ENCODE data around the gene SMYD3. TPM values are rescaled to one million over a fixed set of nuclear protein-coding genes. Genes with fewer than 3 reads are reported as not detected.
A peak's percentile ranks its signal among the peaks of the same experiment; 100 is the strongest.

The SMYD3 gene
- total RNA-seq, result 10 to 100 TPM; 11.6 to 26.9 (median 18.3) TPM

- WGBS, 2 donors (ENCODE audit: low coverage in 1 of 2), result 0% methylated on average over 9 of the region's 79 CpGs; no CpG with 5 or more reads in 1 of the 2 donors
- H3K9me3 ChIP-seq, result no peaks in the 10 kb centered on the region
- no peaks in the 10 kb centered on the region for H3K36me3 ChIP-seq
- H3K27me3 ChIP-seq, result no peaks in the 10 kb centered on the region
- ATAC-seq, result peak; percentile 94
- peak within 1 kb of the TSS in 3 of 4 donors; percentile 75 to 83 (median 78) for H3K27ac ChIP-seq
- peaks cover 0 to 28% (median 5%) of the 10 kb centered on the region in 3 donors for H3K4me1 ChIP-seq
- peak within 1 kb of the TSS; percentile 54 to 93 for H3K4me3 ChIP-seq
- TF ChIP-seq POLR2AphosphoS5 (IDR thresholded peaks at IDR 0.05) (peak; percentile 26), CTCF (IDR thresholded peaks at IDR 0.05) (peak in 1 of 4 experiments; percentile 53), EP300 (IDR thresholded peaks at IDR 0.05) (no peak), POLR2A (IDR thresholded peaks at IDR 0.05) (peak; percentile 26 to 41)
Observed at GRCh38 chr1:246506674-246507481, at the start of gene SMYD3. Gene SMYD3, minus strand, starts transcription at chr1:246507279.

- Histone ChIP-seq H3K27me3 (no peaks in the 10 kb centered on the region), H3K36me3 (peaks cover 0 to 98% of the 10 kb centered on the region in 2 donors), H3K4me3 (no peak overlapping the region), H3K4me1 (no peaks in the 10 kb centered on the region), H3K27ac (no peak overlapping the region), H3K9me3 (no peaks in the 10 kb centered on the region)
- no peak for ATAC-seq
- 95% methylated on average over 6 to 16 of the region's 16 CpGs for WGBS, 2 donors (ENCODE audit: low coverage in 1 of 2)
- TF ChIP-seq CTCF (IDR thresholded peaks at IDR 0.05), result no peak
- TF ChIP-seq POLR2AphosphoS5 (IDR thresholded peaks at IDR 0.05), result no peak
- no peak for TF ChIP-seq EP300 (IDR thresholded peaks at IDR 0.05)
- no peak for TF ChIP-seq POLR2A (IDR thresholded peaks at IDR 0.05)
Observed at GRCh38 chr1:246554201-246554600, 47.1 kb upstream of the SMYD3 start.

- no peak overlapping the region for H3K4me3 ChIP-seq
- no peak for ATAC-seq
- H3K4me1 ChIP-seq, result no peaks in the 10 kb centered on the region
- H3K27ac ChIP-seq, result no peak overlapping the region
- TF ChIP-seq EP300 (IDR thresholded peaks at IDR 0.05) (no peak), POLR2A (IDR thresholded peaks at IDR 0.05) (no peak), POLR2AphosphoS5 (IDR thresholded peaks at IDR 0.05) (no peak), CTCF (IDR thresholded peaks at IDR 0.05) (no peak)
- H3K27me3 ChIP-seq, result no peaks in the 10 kb centered on the region
- H3K9me3 ChIP-seq, result no peaks in the 10 kb centered on the region
- 85 to 93% methylated on average over 5 to 6 of the region's 6 CpGs for WGBS, 2 donors (ENCODE audit: low coverage in 1 of 2)
- H3K36me3 ChIP-seq, result peaks cover 0 to 99% of the 10 kb centered on the region in 2 donors
Observed at GRCh38 chr1:246552110-246552509, 45.0 kb upstream of the SMYD3 start.

GRCh38 chr1:246550402-246550801 is 43.3 kb upstream of the SMYD3 start:
- no peak for ATAC-seq
- Histone ChIP-seq H3K36me3 (peaks cover 0 to 99% of the 10 kb centered on the region in 2 donors), H3K27ac (no peak overlapping the region), H3K4me3 (no peak overlapping the region), H3K9me3 (no peaks in the 10 kb centered on the region), H3K27me3 (no peaks in the 10 kb centered on the region), H3K4me1 (no peaks in the 10 kb centered on the region)
- TF ChIP-seq POLR2A (IDR thresholded peaks at IDR 0.05) (no peak), CTCF (IDR thresholded peaks at IDR 0.05) (no peak), POLR2AphosphoS5 (IDR thresholded peaks at IDR 0.05) (no peak), EP300 (IDR thresholded peaks at IDR 0.05) (no peak)
- 63% methylated on average over 9 of the region's 11 CpGs; no CpG with 5 or more reads in 1 of the 2 donors for WGBS, 2 donors (ENCODE audit: low coverage in 1 of 2)

- Histone ChIP-seq H3K27me3 (no peaks in the 10 kb centered on the region), H3K4me1 (no peaks in the 10 kb centered on the region), H3K36me3 (peaks cover 0 to 99% of the 10 kb centered on the region in 2 donors), H3K9me3 (no peaks in the 10 kb centered on the region), H3K4me3 (no peak overlapping the region), H3K27ac (no peak overlapping the region)
- ATAC-seq, result no peak
- 38 to 56% methylated on average over 3 to 4 of the region's 4 CpGs for WGBS, 2 donors (ENCODE audit: low coverage in 1 of 2)
- no peak for TF ChIP-seq POLR2AphosphoS5 (IDR thresholded peaks at IDR 0.05)
- TF ChIP-seq POLR2A (IDR thresholded peaks at IDR 0.05), result no peak
- TF ChIP-seq CTCF (IDR thresholded peaks at IDR 0.05), result no peak
- no peak for TF ChIP-seq EP300 (IDR thresholded peaks at IDR 0.05)
Observed at GRCh38 chr1:246549665-246550064, 42.6 kb upstream of the SMYD3 start.

All from gastroesophageal sphincter (tissue), 4 donors.